ENCODE measurements around the gene RNF112. TPM values are rescaled to one million over a fixed set of nuclear protein-coding genes. Genes with fewer than 3 reads are reported as not detected.

The RNF112 gene
- total and polyA plus RNA-seq, 12 donors: 0.64 to 8.1 (median 1.1) TPM

DNA sequence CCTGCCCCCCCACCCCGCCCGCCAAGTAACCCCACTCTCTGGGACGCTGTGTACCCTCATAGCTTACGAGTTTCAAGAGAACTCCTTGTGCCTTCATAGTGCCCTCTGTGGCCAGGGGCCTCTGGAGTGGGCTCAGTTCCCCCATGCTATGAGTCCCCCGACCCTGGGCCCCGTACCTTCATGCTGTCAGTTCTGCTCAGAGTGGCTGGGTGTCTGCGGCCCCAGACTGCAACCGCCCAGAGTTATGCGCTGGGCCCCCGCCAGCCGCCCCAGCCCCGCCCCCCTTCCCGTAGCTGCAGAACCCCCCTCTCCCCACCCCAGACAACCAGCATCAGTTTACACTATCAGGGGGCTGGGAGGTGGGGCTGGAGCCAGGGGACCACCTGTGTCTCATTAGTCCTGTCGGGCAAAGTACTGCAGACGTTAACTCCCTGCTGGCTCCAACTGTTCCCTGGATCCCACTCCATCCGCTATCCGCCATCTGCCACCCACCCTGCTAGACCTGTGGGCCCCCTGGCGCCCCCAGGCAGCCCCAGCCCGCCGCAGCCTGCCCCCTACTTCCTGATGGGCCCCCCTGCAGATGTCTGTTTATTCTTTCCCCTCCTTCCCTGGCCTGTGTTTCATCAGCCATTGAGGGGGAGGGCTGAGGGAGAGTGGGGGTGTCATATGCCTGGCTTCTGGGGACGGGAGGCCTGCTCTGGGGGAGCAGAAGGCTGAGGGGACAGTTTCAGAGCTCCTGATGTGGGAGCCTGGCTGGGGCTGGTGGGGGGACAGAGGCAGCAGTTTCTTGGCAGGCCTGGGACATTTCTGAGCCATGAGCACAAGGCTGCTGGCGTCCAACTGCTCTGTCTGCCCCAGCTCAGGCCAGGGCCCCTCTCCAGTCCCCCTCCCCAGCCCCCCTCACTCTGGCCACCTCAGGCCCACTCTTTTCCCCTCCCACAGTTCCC lies 23.8 kb upstream of the RNF112 start, which contains the start of gene MFAP4:
MFAP4 (minus strand) TSS at position 217 of the 947 bp plus-strand sequence; CDS start at position 182, 35 bp downstream.
- Histone ChIP-seq H3K36me3 (peaks cover 0 to 37% (median 7%) of the 10 kb centered on the region in 9 donors), H3K27me3 (no peaks in the 10 kb centered on the region), H3K27ac (peak within 1 kb of the TSS; percentile 52 to 93 (median 84)), H3K9me3 (no peaks in the 10 kb centered on the region), H3K4me1 (peaks cover 12 to 80% (median 54%) of the 10 kb centered on the region in 9 donors), H3K4me3 (peak within 1 kb of the TSS in 9 of 10 donors; percentile 18 to 48 (median 40))
- WGBS, 2 donors: 7 to 14% methylated on average over 21 to 22 of the region's 22 CpGs
- peak; percentile 64 to 69 for DNase-seq
- ATAC-seq: peak; percentile 54 to 81 (median 68)
- intact Hi-C loops (cut with DNase I): no loop called here
- TF ChIP-seq, protein P1, sequence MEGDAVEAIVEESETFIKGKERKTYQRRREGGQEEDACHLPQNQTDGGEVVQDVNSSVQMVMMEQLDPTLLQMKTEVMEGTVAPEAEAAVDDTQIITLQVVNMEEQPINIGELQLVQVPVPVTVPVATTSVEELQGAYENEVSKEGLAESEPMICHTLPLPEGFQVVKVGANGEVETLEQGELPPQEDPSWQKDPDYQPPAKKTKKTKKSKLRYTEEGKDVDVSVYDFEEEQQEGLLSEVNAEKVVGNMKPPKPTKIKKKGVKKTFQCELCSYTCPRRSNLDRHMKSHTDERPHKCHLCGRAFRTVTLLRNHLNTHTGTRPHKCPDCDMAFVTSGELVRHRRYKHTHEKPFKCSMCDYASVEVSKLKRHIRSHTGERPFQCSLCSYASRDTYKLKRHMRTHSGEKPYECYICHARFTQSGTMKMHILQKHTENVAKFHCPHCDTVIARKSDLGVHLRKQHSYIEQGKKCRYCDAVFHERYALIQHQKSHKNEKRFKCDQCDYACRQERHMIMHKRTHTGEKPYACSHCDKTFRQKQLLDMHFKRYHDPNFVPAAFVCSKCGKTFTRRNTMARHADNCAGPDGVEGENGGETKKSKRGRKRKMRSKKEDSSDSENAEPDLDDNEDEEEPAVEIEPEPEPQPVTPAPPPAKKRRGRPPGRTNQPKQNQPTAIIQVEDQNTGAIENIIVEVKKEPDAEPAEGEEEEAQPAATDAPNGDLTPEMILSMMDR (IDR thresholded peaks at IDR 0.05): no peak

DNA sequence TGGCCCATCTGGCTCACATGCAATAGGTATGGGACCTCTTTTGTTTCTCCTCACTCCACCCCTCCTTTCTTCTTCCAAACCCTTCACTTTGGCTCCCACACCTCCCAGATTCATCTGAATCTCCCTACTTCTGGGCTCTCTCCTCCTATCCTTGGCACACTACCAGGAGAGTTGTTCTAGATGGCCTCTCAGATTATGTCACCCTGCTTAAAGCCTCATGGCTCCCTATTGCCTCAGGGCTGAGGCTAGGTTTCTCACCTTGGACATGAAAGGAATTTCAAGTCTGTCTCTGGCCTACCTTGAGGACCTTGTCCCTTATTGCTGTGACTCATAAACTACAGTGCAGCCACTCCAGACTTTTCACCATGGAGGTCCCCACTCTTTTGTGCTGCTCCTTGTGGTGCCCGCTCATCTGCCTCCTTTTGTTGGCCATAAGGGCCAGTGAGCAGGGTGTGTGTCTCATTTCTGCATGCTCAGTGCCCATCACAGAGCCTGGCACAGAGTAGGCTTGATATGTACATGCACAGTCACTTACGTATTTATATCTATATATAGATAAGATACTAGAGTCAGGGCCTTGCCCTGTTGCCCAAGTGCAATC lies 23.0 kb upstream of the RNF112 start:
- DNase-seq (no peak), ATAC-seq (peak in 1 of 8 donors; percentile 7)
- H3K36me3 ChIP-seq: peaks cover 0 to 29% (median 4%) of the 10 kb centered on the region in 9 donors
- H3K4me3 ChIP-seq: peak overlapping the region in 1 of 10 donors; percentile 43
- intact Hi-C loops (cut with DNase I): no loop called here
- H3K9me3 ChIP-seq: no peaks in the 10 kb centered on the region
- H3K27me3 ChIP-seq: no peaks in the 10 kb centered on the region
- TF ChIP-seq, protein P1 (IDR thresholded peaks at IDR 0.05): no peak
- 69 to 72% methylated on average over 2 of the region's 2 CpGs for WGBS, 2 donors
- peak overlapping the region; percentile 52 to 93 (median 84) for H3K27ac ChIP-seq
- peaks cover 12 to 75% (median 54%) of the 10 kb centered on the region in 9 donors for H3K4me1 ChIP-seq

DNA sequence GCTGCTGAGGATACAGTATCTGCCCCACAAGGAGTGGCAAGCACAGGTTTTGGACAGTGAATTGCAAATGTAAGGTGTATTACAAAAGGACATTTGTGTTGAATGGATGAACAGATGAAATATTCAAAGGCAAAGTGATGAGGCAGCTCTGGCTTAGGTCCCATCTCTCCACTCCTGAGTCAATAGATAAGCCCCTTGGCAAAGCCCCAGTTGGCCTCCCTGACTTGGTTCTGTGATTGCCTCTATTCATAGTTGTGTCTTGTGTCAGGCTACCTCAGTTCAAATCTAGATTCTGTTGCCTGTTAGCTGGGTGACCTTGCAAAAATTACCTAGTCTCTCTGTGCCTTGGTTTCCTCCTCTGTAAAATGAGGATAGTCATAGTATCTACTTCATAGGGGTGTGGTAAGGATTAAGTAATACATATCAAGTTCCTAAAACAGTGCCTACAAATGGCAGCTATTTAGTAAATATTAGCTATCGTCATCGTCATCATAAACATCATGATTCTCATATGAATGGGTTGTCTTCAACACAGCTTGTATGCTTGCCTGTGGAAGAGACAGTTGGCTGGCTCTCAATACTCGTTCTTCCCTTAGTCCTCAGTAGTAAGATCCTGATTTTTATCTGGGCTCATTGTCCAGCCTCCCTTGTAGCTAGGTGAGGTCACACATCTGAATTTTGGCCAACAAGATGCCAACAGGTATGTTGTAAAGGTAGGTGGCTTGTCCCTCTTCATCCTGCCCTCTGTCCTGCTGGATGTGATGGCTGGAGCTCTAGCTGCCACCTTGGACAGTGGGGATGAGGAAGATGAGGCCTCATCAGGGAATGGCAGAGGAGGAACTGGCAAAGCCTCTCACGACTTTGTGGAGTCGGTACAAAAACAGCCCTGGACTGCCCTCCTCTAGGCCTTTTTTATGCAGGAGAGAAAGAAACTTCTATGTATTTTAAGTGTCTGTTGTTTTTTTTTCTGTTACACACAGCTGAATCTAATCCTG lies 21.9 kb upstream of the RNF112 start:
- H3K27ac ChIP-seq: peak overlapping the region in 7 of 10 donors; percentile 2 to 93 (median 85)
- peaks cover 0 to 18% (median 0%) of the 10 kb centered on the region in 9 donors for H3K36me3 ChIP-seq
- H3K27me3 ChIP-seq: no peaks in the 10 kb centered on the region
- intact Hi-C loops (cut with DNase I): no loop called here
- TF ChIP-seq, protein P1 (IDR thresholded peaks at IDR 0.05): no peak
- 65 to 78% methylated on average over 5 of the region's 5 CpGs for WGBS, 2 donors
- H3K9me3 ChIP-seq: no peaks in the 10 kb centered on the region
- no peak for ATAC-seq
- no peak for DNase-seq
- no peak overlapping the region for H3K4me3 ChIP-seq
- peaks cover 12 to 65% (median 51%) of the 10 kb centered on the region in 9 donors for H3K4me1 ChIP-seq

All from heart right ventricle (tissue), 16 donors.